Right lung (tissue), 10 donors: ENCODE data around the gene C16orf74. TPM values are rescaled to one million over a fixed set of nuclear protein-coding genes. Genes with fewer than 3 reads are reported as not detected.

Source experiments
- DNase-seq, 2 donors: peaks; one replicate each; pipeline ENCODE4 v3.0.0-alpha.2; 2013
- long read RNA-seq, 8 donors: transcript quantifications; one replicate each; lab custom pipeline, GENCODE V29; 2026
- polyA plus RNA-seq, 5 donors: library from polyadenylated mRNA; unstranded; fragments of 120-200 nt; gene quantifications; one replicate each; pipeline versions ENCODE4 v1.2.1 to v1.2.3, GENCODE V29; 2013; ENCODE audit warnings: inconsistent platforms in 1 of 5, low replicate concordance in 1 of 5; ENCODE audit not compliant: insufficient read length in 5 of 5, insufficient read depth in 1 of 5

The C16orf74 gene
- polyA plus RNA-seq, result 10 to 100 TPM in 3 of 5 donors, 1 to 10 TPM in 2; 8.3 to 21.9 (median 12.9) TPM
- long read RNA-seq, donor 1, transcript C16orf74-201 (4 exons, 906 nt), result major isoform, 9 of 22 reads
- long read RNA-seq, donor 1, transcript C16orf74-207 (3 exons, 761 nt), result minor isoform, 7 of 22 reads
- long read RNA-seq, donor 1, transcript C16orf74-203 (4 exons, 744 nt), result minor isoform, 5 of 22 reads
- long read RNA-seq, donor 1, partial matches to known transcripts, result 0 of 22 reads
- long read RNA-seq, donor 1, other reads (novel, unspliced or antisense), result 0 of 22 reads
- long read RNA-seq, donor 2, transcript C16orf74-203 (4 exons, 744 nt), result major isoform, 5 of 8 reads
- long read RNA-seq, donor 2, partial matches to known transcripts, result 0 of 8 reads
- long read RNA-seq, donor 2, other reads (novel, unspliced or antisense), result 0 of 8 reads
- long read RNA-seq, donor 3, transcript C16orf74-201 (4 exons, 906 nt), result major isoform, 6 of 19 reads
- long read RNA-seq, donor 3, partial matches to known transcripts, result 6 of 19 reads
- long read RNA-seq, donor 3, other reads (novel, unspliced or antisense), result 0 of 19 reads
- long read RNA-seq, donor 4, transcript C16orf74-201 (4 exons, 906 nt), result major isoform, 7 of 9 reads
- long read RNA-seq, donor 4, partial matches to known transcripts, result 0 of 9 reads
- long read RNA-seq, donor 4, other reads (novel, unspliced or antisense), result 0 of 9 reads
- long read RNA-seq, donor 5, transcript C16orf74-203 (4 exons, 744 nt), result minor isoform, 5 of 16 reads
- long read RNA-seq, donor 5, transcript C16orf74-201 (4 exons, 906 nt), result major isoform, 8 of 16 reads
- long read RNA-seq, donor 5, partial matches to known transcripts, result 0 of 16 reads
- long read RNA-seq, donor 5, other reads (novel, unspliced or antisense), result 0 of 16 reads
- long read RNA-seq, donor 6, transcript C16orf74-201 (4 exons, 906 nt), result major isoform, 5 of 10 reads
- long read RNA-seq, donor 6, partial matches to known transcripts, result 0 of 10 reads
- long read RNA-seq, donor 6, other reads (novel, unspliced or antisense), result 0 of 10 reads
- long read RNA-seq, donor 7, partial matches to known transcripts, result 0 of 8 reads
- long read RNA-seq, donor 7, other reads (novel, unspliced or antisense), result 0 of 8 reads
- long read RNA-seq, donor 8, partial matches to known transcripts, result 5 of 13 reads
- long read RNA-seq, donor 8, other reads (novel, unspliced or antisense), result 0 of 13 reads

- peak; percentile 58 to 70 for DNase-seq
Observed at GRCh38 chr16:85750827-85751697, at the start of gene C16orf74. C16orf74 (minus strand) TSS chr16:85751096; CDS start chr16:85735217, 15,879 bp downstream.

- no peak for DNase-seq
Observed at GRCh38 chr16:85800321-85800669, 49.4 kb upstream of the C16orf74 start.

- peak; percentile 90 to 92 for DNase-seq
Observed at GRCh38 chr16:85799497-85800320, 48.8 kb upstream of the C16orf74 start, which contains the start of the genes COX4I1 and EMC8. COX4I1 (plus strand) TSS chr16:85799695; CDS start chr16:85801206, 1,511 bp downstream. EMC8 (minus strand) TSS chr16:85799544; CDS start chr16:85799295, 249 bp downstream.

GRCh38 chr16:85798901-85799496 lies 48.1 kb upstream of the C16orf74 start:
- DNase-seq, result no peak

- DNase-seq, result no peak
Observed at GRCh38 chr16:85798283-85798776, 47.4 kb upstream of the C16orf74 start.

GRCh38 chr16:85796599-85796998 lies 45.7 kb upstream of the C16orf74 start:
- no peak for DNase-seq

GRCh38 chr16:85796152-85796551 lies 45.3 kb upstream of the C16orf74 start:
- no peak for DNase-seq

- DNase-seq, result no peak
Observed at GRCh38 chr16:85794696-85795095, 43.8 kb upstream of the C16orf74 start.

GRCh38 chr16:85793662-85794298 lies 42.9 kb upstream of the C16orf74 start:
- DNase-seq, result no peak

- no peak for DNase-seq
Observed at GRCh38 chr16:85789773-85790172, 38.9 kb upstream of the C16orf74 start.

- no peak for DNase-seq
Observed at GRCh38 chr16:85788819-85789218, 37.9 kb upstream of the C16orf74 start.

GRCh38 chr16:85785927-85786326 lies 35.0 kb upstream of the C16orf74 start:
- DNase-seq, result no peak

- no peak for DNase-seq
Observed at GRCh38 chr16:85784813-85785212, 33.9 kb upstream of the C16orf74 start.

GRCh38 chr16:85783441-85783840 lies 32.5 kb upstream of the C16orf74 start:
- no peak for DNase-seq

GRCh38 chr16:85782451-85782850 lies 31.6 kb upstream of the C16orf74 start:
- DNase-seq, result no peak

GRCh38 chr16:85781695-85782370 lies 30.9 kb upstream of the C16orf74 start:
- DNase-seq, result peak in 1 of 2 donors; percentile 20

GRCh38 chr16:85781156-85781555 lies 30.3 kb upstream of the C16orf74 start:
- no peak for DNase-seq

- no peak for DNase-seq
Observed at GRCh38 chr16:85780281-85780680, 29.4 kb upstream of the C16orf74 start.
